Right lung (tissue), 5 donors: Measurements from ENCODE around the gene CDK1. TPM values are rescaled to one million over a fixed set of nuclear protein-coding genes. Genes with fewer than 3 reads are reported as not detected.
"Not testable (repeated sequence)": the region's sequence is repeated elsewhere in the genome, so short reads cannot be mapped to it uniquely, and the experiment has no call there.

ENCODE experiments used
- DNase-seq, 2 donors: peaks; one replicate each; pipeline ENCODE4 v3.0.0-alpha.2; 2013
- polyA plus RNA-seq, 5 donors: library from polyadenylated mRNA; unstranded; fragments of 120-200 nt; gene quantifications; one replicate each; pipeline versions ENCODE4 v1.2.1 to v1.2.3, GENCODE V29; 2013; ENCODE audit warnings: inconsistent platforms in 1 of 5, low replicate concordance in 1 of 5; ENCODE audit not compliant: insufficient read length in 5 of 5, insufficient read depth in 1 of 5

Gene CDK1
- polyA plus RNA-seq, 5 donors, result 55.7 to 180 (median 98.7) TPM

DNA sequence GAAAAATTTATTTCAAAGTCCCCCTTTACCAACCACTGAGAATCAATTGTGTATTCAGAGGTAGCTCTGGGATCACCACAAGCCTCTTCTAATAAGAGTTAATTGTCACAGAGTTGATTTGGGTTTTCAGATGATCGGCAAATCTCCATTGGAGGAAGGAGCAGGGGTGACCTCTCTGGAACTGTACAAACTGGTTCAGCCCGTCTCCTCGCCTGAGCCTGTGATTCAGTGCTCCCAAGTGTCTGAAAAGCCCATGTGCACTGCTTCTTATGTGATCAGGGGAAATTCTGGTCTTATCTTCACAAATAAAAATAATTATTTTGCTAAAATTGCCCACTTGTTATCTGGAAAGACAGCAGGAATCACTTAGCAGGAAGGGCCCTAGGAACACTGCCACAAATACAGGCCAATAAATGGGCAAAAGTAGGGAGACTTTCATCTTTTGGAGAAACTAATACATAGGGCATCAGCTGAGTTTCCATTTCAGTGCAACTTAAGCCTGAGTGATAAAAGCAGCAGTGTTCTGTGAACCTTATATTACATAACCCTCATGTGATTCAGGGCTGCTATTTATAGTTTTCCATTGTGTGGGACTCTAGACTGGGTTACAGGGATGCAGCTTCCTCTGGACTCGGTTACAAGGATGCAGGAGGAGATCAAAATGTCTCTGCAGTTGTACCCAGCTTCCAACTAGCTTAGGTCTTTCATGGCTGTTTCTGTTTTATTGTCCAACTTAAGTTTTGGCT, 32.3 kb downstream of the CDK1 start:
- DNase-seq, result no peak

DNA sequence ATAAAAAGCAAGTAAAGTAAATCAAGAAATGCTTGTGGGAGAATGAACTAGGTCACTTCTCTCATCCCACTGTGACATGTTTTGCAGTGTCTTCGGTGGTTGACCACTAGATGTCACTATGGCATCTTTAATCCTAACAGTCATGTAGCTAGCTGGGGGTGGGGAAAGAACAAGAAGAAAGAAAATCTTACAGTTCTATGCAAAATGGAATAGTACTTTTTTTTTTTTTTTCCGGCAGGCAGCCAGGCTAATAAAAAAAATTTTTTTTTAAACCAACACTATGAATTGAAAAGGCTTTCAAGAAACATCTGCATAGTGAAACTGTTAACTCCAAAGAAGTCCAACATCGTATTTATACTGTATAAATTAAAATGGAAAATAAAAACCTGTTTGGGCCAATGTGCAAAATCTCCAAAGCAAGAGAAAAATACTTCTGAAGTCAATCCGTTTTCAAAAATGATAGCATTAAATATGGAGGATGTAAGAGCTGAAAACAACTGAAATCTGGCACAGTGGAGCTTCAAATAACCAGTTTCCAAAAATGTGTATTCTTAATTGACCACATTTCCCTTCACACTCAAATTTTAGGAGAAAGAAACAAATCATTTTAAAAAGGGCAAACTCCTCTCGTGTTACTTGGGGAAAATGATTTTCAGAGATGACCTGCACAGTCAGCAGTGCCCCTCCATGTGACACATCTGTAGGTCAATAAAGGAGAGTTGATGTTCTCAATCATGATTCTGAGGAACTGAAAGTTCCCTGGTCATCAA, 38.5 kb downstream of the CDK1 start:
- DNase-seq, result peak; percentile 88 to 93

DNA sequence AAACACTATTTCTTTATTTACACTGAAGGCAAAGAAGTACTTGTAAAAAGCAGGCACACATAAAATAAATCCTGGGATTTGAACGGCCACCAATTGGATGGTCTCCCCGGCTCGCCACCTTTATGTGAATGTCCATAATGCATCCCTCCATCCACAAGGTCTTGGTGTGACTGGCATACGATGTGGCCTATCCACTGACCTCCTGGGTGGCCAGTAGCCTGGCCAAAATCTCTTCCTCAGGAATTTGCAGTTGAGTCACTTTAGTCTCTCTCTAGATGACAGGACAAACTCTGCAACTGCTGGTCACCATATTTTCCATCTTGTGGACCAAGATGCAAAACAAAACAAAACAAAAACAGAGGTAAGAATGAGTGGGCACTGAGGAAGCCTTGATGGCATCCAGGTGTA, 39.1 kb downstream of the CDK1 start:
- no peak for DNase-seq

DNA sequence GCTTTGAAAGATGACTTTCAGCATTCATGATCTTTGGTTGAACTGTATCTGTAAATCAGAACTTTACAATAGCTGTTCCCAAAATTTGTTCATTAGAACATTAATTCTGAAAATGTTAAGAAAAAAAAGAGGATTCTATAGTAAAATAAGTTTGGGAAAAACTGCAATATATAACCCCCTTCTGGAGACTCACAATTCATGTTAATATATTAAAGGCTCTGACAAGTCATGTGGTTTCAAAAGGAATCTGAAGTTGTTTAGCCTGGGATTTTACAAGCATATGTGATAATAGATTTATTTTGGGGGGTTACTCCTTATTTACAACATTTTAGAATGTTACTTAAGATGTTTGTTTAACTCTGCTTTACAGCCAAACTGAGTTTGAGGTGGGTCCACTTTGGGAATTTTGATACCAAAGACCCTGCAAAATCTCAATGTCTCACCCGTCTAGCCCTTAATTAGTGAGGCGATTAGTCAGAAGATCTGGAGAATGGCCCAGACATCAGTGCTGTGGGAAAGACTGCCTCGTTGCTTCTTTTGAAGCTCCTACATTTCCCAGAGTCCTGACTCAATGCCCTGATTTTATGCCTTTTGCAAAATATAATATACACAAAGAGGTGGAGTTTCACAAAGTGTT, 40.0 kb downstream of the CDK1 start:
- DNase-seq, result no peak

DNA sequence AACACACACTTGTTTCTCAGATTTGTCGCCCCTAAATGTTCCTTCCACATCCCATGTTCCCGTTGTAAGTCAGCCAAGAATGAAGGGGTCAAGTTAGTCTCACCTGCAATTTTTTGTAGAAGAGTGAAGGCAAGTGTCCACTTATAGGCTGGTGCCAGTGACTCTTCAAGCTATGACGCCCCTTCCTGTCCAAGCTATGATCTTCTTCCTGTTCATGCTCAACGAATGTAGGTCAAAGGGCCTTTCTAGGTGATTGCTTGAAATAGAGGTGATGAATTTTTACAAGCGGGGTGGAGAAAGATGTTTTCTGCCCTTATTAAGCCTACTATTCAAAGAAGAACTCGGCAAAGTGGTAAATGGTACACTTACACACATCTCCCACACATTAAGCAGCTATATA, 41.0 kb downstream of the CDK1 start:
- DNase-seq, result no peak

GRCh38 chr10:60820093-60820754, 41.9 kb downstream of the CDK1 start:
- no peak for DNase-seq

GRCh38 chr10:60821656-60822055, 43.4 kb downstream of the CDK1 start:
- DNase-seq, result no peak

DNA sequence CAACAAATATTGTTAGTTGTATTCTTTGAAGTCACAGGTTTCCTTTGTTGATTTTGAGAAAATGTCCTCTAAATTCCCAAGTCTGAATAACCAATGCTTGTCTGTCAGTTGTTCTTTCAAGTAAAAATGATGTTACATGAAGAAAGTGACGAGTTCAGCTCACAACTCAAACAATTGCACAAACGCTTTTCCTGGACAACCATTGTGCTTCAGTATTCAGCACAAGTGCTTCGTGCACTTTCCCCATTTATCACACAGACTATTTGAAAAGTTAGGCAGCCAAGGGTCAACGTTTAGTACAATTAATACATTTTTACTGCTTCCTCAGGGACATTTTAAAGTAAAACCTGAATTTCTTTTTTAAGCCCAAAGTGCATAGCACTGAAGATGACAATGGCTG, 44.5 kb downstream of the CDK1 start:
- DNase-seq, result no peak

GRCh38 chr10:60823324-60823723, 45.0 kb downstream of the CDK1 start:
- DNase-seq, result no peak

DNA sequence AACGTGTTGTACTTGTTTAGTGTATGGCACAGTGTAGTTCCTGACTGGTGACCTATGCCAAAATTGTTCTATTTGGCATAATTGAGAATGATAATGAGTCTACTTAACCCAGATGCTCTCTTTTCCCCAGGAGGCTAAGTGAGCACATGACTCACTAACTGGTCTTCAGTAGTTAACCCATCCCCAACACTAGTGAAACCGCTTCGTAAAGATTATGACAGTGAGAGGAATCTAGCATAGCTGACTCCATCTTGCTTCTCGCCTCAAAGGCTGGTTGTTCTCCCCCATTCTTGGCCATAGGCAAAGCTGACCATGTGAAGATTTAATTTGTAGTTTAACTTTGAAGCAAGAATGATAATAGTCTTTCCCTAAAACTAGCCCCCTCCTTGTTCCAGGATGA, 47.2 kb downstream of the CDK1 start:
- no peak for DNase-seq

GRCh38 chr10:60827791-60828488, 49.7 kb downstream of the CDK1 start:
- DNase-seq, result no peak

- no peak for DNase-seq
Observed at GRCh38 chr10:60828489-60828852, 50.2 kb downstream of the CDK1 start.

DNA sequence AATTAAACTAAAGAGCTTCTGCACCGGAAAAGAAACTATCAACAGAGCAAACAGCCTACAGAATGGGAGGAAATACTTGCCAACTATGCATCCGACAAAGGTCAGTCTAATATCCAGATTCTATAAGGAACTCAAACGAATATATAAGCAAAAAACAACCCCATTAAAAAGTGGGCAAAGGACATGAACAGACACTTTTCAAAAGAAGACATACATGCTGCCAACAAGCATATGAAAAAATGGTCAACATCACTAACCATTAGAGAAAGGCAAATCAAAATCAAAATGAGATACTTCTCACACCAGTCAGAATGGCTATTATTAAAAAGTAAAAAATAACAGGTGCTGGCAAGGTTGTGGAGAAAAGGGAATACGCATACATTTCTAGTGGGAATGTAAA, 53.9 kb downstream of the CDK1 start:
- DNase-seq, result not testable (repeated sequence)

DNA sequence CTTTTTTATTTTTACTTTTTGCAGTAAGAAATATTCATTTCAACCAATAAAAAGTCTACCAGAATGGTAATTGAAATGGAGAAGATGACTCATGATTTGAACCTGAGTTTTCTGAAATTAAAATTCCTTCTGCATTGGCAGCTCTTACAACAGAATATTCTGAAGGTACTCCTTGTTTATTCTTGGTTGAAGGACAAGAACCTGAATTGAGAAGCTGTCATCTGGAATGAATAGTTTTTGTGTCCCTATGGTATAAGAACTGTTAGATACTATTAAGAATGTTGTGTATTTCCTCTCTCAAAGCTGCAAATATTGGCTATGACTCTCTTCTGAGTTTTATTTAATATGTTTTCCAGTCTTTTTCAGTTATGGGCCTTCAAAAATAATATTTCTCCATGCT, 56.1 kb downstream of the CDK1 start:
- no peak for DNase-seq

- no peak for DNase-seq
Observed at GRCh38 chr10:60835049-60835448, 56.8 kb downstream of the CDK1 start.

- not testable (repeated sequence) for DNase-seq
Observed at GRCh38 chr10:60841227-60841626, 62.9 kb downstream of the CDK1 start.

GRCh38 chr10:60842694-60843093, 64.4 kb downstream of the CDK1 start:
- no peak for DNase-seq
